ENCODE results near the gene GANAB. TPM values are rescaled to one million over a fixed set of nuclear protein-coding genes. Genes with fewer than 3 reads are reported as not detected.

Gene GANAB
- total RNA-seq = 100 to 1,000 TPM; 130 to 209 TPM
- 100 to 1,000 TPM in 1 of 2 donors, 10 to 100 TPM in 1; 45.2 to 166 TPM for polyA plus RNA-seq

GRCh38 chr11:62645946-62646824, at the start of gene GANAB:
Gene GANAB (minus strand): TSS chr11:62646613. CDS start chr11:62646599, 14 bp downstream.
- under 1% methylated on average over 73 of the region's 73 CpGs for WGBS
- peaks cover 4 to 31% (median 25%) of the 10 kb centered on the region in 4 donors for H3K4me1 ChIP-seq (ENCODE audit: control insufficient read depth in 4 of 4, insufficient read depth in 4 of 4, low read length in 3 of 4)
- peak within 1 kb of the TSS; percentile 88 to 95 (median 95) for H3K4me3 ChIP-seq (ENCODE audit: low read depth in 1 of 3, low read length in 3 of 3)
- no peaks in the 10 kb centered on the region for H3K27me3 ChIP-seq (ENCODE audit: control insufficient read depth in 4 of 4, insufficient read depth in 4 of 4, low read length in 3 of 4)
- DNase-seq (ENCODE audit: low spot score) = peak; percentile 99
- peak within 1 kb of the TSS; percentile 96 to 97 for H3K27ac ChIP-seq (ENCODE audit: low read depth in 1 of 2, low read length in 2 of 2)
- TF ChIP-seq FOXA1 (IDR thresholded peaks at IDR 0.05) (no peak), REST (IDR thresholded peaks at IDR 0.05) (peak; percentile 19), EGR1 (IDR thresholded peaks at IDR 0.05; ENCODE audit: low read depth in 2 of 2) (no peak), SP1 (IDR thresholded peaks at IDR 0.05) (peak; percentile 74), HNF4A (conservative IDR thresholded peaks at IDR 0.05) (peak; percentile 71 to 87), JUND (IDR thresholded peaks at IDR 0.05) (no peak), TAF1 (conservative IDR thresholded peaks at IDR 0.05) (peak; percentile 50), YY1 (IDR thresholded peaks at IDR 0.05) (peak; percentile 99), RAD21 (IDR thresholded peaks at IDR 0.05) (peak; percentile 8 to 48), ZBTB33 (IDR thresholded peaks at IDR 0.05) (peak; percentile 45), NR2F2 (IDR thresholded peaks at IDR 0.05) (peak; percentile 75), RXRA (IDR thresholded peaks at IDR 0.05) (peak in 1 of 2 donors; percentile 37), MAX (IDR thresholded peaks at IDR 0.05) (peak; percentile 58), CTCF (IDR thresholded peaks at IDR 0.05; ENCODE audit: low read depth, low read length, missing input control) (no peak), HNF4G (IDR thresholded peaks at IDR 0.05) (no peak), ATF3 (IDR thresholded peaks at IDR 0.05) (no peak), GABPA (IDR thresholded peaks at IDR 0.05 in 1 of 2, conservative IDR thresholded peaks at IDR 0.05 in 1 of 2) (peak; percentile 45 to 90), FOXA2 (IDR thresholded peaks at IDR 0.05) (no peak)
- peak within 1 kb of the TSS; percentile 80 to 89 for H3K9ac ChIP-seq (ENCODE audit: low read depth in 1 of 2, low read length in 2 of 2)
- H3K9me3 ChIP-seq (ENCODE audit: control insufficient read depth in 4 of 4, low read length in 3 of 4) = no peaks in the 10 kb centered on the region
- H3K36me3 ChIP-seq (ENCODE audit: control insufficient read depth in 4 of 4, insufficient read depth in 3 of 4, low read depth in 1 of 4, low read length in 3 of 4) = peaks cover 0 to 14% (median 7%) of the 10 kb centered on the region in 4 donors
